HG03342 (cell line): ENCODE results near the gene KCNQ4.
A peak's percentile ranks its signal among the peaks of the same experiment; 100 is the strongest.

Experiments
- ATAC-seq: cut with Tn5 transposase; IDR thresholded peaks from one replicate; pipeline ENCODE4 v1.9.1; 2021; ENCODE audit warnings: mild to moderate bottlenecking, moderate library complexity; ENCODE audit not compliant: unreplicated experiment

Gene KCNQ4

DNA sequence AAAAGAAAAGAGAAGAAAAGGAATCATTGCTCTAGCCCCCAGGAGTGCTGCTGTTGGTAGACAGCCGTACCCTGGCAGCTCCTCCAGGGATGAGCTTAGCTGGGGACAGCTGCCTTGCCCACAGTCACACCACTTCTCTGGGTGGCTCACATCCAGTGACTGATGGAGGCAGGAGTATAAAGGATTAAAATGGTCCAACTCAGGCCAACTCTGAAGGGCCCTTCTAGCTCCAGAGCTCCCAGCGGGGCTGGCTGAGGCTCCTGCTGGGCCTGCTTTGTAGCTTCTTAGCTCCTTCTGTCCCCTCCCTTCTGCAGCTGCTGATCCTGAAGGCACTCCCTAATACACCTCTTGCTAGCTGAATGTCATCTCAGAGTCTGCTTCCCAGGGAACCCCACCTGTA lies 74.2 kb downstream of the KCNQ4 start:
- no peak for ATAC-seq

DNA sequence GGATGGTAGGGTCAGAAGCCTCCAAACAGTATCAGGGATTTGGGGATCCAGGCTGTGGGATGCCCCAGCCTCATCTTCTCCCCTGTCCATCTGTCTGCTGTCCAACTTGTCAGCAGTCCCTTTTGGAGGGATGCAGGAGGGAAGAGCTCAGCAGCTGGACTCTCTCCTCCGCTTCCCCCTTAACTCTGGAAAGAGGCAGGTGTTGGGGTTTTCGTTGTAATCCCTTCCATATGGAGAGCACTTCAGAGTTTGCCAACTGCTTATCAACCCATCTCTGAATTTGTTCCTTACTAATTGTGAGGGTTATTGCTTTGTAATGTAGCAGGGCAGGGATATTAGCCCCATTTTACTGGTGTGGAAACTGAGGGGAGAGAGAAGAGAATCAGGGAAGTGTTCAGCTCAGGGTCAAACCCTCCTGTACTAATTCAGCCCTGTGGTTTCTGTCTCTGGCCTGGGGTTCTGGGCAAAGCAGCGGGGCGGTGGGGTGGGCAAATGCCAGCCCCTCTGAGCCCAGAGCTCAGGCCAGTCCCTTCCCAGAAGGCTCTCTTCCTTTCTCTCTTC lies 75.3 kb downstream of the KCNQ4 start:
- ATAC-seq, result no peak

DNA sequence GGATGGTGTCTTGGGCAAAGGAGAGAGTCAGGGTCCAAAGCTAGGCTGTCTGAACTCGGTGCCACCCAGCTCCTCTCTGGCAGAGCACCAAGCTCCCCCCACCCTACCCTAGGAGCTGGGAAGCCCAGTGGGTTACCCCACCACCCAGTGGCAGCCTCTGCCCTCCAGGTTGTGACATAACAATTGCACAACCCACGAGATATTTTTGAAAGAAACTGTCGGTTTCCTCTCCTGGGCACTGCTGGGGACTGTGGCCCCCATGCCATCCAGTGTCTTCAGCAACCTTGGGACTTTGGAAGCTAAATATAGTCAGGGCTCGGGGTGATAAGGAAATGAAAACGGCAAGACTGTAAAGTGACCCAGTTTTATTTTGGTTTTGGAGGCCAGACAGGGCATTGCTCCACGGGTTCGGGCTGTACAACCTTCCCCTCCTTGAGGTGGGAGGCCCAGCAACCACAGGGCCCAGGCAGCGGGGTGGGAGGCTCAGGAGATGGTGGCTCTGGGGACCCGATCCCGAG lies 77.2 kb downstream of the KCNQ4 start:
- no peak for ATAC-seq

DNA sequence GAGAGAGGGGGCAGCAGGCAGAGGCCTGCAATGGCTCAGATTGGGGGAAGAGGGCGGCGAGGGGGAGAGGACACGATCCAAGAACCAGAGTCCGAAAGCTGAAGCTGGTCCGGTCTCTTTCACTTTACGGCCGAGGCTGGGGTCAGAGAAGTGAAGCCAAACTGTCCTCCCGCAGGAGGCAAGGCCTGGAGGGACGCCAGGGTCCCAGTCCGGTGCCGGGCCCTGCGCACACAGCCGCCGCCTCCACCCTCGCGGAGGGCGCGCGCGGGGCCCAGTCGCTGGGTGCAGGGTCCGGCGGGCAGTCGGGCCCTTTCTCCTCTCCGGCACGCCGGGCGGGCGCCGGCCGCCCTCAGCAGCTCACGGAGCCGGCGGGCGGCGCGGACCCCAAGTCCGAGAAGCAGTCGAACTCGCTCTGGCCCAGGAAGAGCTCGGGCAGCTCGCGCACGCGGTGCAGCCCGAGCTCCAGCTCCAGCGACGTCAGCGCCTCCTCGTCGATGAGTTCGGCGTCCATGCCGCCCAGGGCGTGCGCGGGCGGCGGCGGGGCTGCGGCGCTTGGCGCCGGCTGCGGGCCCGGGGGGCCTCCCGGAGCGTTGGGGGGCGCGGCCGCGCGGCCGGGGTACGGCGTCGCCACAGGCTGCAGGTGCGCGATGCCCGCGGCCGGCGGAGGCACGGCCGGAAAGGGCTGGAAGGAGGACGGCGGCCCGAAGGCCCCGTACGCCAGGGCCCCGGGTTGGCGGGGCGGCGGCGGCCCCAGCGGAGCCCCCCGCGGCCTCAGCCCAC lies 77.8 kb downstream of the KCNQ4 start:
- ATAC-seq, result no peak

DNA sequence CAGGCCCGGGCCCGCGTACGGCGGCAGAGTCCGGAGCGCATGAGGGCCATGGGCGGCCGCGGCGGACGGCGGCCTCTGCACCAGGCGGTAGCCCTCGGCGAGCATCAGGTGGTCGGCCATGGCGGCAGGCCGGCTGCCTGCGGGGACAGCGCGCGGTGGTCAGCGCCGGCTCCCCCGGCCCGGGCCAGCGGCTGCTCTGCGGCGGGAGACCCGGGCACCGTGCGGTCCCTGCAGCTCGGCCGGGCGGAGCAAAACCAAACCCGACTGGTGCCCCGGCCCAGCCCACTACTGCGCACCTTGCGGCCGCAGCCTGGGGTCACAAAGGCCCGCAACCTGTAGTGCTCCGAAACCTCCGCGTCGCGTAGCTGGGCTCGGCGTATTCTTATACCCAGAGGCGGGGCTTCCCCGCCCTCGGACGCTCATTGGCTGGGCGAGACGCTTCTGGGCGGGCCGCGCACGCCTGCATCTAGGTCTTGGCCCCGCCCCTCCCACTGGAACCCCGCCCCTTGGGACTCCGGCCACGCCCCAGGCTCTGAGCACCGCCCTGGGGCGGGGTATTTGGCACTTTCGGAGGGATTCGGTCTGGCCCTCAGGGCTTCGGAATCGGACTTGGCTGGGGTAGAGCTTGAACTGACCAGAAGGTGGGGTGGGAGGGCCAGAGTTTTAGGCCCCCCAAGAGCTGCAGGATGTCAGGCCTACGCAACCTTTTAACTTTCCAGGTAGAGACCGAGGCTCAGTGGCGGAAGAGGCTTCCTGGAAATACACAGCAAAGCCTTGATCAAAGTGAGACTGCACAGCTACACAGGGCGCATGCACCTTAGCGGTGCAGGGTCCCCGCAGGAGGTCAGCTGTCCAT lies 78.6 kb downstream of the KCNQ4 start, which contains the start of gene CITED4:
Gene CITED4 (minus strand): TSS at position 356 of the 856 bp plus-strand sequence. CDS start 236 bp downstream, at position 120.
- peak; percentile 93 for ATAC-seq

DNA sequence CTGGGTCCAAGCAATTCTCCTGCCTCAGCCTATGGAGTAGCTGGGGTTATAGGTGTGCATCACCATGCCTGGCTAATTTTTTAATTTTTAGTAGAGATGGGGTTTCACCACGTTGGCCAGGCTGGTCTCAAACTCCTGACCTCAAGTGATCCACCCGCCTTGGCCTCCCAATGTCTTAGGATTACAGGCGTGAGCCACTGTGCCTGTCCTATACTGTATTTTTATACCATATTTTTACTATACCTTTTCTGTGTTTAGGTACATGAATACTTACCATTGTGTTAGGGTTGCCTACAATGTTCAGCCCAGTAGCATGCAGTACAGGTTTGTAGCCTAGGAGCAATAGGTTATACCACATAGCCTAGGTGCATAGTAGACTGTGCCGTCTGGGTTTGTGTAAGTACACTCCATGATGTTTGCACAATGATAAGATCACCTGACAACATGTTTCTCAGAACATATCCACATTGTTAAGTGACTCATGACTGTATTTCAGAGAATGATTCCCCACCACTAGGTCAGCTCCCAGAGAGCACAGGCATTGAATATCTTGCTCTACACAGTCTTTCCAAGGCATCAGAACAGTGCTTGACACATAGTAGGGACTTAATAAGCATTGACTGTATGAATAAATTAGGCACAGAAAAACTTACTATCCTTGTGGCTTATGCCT lies 84.6 kb downstream of the KCNQ4 start:
- ATAC-seq, result no peak

DNA sequence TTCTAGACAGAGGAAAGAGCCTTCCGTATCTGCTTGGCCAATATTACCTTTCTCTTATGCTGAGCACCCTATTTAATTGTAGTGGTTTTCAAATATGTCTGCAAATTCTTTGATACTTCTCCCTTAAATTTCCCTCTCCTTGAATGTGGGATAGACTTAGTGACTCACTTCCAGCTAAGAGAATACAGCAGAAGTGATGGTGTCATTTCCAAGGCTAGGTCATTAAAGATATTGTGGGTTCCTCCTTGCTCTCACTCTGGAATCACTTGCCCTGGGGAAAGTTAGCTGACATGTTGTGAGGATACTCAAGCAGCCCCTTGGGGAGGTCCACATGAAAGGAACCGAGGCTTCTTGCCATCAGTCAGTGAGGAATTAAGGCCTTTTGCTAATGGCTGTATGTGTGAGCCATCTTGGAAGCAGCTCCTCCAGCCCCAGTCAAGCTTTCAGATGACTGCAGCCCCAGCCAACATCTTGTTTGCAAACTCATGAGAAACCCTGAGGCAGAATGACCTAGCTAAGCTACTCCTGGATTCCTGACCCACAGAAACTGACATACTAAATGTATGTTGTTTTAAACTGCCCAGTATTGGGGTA lies 86.6 kb downstream of the KCNQ4 start:
- ATAC-seq, result no peak

DNA sequence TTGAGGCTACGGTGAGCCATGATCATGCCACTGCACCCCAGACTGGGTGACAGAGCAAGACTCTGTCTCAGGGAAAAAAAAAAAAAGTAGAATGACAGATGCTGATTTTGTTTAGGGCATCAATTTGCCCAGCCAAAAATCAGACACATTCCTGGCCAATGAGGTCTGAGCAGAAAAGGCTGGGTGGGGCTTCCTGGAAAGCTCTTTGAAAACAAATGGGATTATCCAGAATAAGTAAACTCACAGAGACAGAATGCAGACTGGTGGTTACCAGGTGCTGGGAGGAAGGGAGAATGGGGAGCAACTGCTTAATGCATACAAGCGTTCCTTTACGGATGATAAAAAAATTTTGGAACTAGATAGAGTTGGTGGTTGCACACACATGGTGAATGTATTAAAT lies 88.7 kb downstream of the KCNQ4 start:
- ATAC-seq, result no peak

DNA sequence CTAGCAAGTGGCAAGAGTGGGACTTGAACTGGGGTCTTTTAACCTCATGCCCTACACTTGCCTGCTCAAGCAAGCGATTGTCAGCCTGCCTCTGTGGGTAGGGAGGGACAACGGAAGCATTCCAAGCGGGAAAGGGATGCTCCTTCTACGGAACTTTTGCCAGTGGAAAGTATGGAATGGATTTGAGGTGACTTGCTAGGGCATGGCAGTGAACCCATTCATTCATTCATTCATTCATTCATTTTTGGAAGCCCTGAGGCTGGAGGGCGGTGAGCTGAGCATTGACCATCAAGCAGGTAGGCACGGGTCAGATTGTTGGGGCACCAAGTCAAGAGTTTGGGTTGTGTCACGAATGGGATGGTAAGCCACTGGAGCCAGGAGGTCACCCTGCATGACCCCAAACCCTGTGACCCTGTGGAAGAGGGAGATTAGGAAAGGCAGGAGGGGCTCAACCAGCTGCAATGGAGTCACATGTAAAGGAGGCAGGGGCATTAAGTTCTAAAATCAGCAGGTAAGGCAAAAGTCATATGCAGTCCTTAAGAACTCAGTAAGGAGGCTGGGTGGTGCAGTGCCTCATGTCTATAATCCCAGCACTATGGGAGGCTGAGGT lies 90.4 kb downstream of the KCNQ4 start:
- ATAC-seq, result no peak

DNA sequence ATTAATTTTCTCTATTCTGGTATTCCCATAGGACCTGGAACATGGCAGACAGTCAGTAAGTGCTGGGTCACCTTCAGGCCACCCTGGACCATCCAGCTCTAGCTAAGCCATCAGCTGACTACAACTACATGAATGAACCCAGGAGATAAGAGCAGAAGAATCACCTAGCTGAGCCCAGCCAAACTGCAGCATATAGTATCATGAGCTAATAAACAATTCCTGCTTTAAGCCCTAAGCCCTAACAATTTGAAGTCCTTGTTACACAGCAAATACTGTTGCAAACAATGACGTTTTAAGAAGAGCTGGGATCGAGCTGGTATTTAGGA lies 92.8 kb downstream of the KCNQ4 start:
- ATAC-seq, result no peak

DNA sequence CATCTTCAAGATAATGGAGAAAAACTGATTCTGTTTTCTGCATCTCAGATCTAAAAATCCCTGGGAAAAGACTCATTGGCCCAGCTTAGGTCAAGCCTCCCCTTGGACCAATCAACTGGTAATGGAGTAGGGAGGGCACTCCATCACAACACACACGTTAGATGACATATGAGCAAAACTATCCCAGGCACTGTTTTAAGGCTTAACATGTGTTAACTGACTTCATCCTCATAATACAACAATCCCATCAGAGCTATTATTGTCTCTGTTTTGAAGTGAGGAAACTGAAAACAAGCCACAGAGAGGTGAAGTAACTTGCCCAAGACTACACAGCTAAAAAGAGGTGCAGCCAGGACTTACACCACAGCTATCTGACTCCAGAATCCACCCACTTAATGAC lies 93.3 kb downstream of the KCNQ4 start:
- no peak for ATAC-seq

DNA sequence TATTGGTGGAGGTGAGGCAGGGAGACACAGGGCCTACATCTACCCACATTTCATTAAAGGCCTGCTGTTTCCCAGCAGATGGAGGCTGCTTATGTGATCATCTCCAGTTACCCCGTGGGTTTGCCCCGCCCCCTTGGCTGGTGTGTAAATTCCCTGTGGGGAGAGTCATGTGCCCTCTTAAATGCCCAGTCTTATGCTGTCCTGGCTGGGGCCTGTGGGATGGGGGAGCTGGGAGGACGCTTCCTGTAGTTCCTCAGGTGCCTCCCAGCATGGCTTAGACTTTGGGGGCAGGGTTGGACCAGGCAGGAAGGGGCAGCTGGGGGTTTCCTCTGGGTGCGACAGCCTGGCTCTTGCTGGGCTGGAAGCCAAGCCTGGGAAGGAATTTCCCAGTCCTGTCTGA lies 94.1 kb downstream of the KCNQ4 start:
- ATAC-seq, result no peak

DNA sequence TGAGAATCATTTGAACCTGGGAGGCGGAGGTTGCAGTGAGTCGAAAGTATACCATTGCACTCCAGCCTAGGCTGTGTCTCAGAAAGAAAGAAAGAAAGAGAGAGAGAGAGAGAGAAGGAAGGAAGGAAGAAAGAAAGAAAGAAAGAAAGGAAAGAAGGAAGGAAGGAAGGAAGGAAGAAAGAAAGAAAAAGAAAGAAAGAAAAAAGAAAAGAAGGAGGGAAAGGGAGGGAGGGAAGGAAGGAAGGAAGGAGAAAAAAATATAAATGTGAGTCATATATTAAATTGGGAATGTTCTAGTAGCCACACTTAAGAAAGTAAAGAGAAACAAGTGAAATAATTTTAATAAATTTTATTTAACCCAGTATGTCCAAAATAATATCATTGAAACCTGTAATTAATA lies 95.3 kb downstream of the KCNQ4 start:
- no peak for ATAC-seq

DNA sequence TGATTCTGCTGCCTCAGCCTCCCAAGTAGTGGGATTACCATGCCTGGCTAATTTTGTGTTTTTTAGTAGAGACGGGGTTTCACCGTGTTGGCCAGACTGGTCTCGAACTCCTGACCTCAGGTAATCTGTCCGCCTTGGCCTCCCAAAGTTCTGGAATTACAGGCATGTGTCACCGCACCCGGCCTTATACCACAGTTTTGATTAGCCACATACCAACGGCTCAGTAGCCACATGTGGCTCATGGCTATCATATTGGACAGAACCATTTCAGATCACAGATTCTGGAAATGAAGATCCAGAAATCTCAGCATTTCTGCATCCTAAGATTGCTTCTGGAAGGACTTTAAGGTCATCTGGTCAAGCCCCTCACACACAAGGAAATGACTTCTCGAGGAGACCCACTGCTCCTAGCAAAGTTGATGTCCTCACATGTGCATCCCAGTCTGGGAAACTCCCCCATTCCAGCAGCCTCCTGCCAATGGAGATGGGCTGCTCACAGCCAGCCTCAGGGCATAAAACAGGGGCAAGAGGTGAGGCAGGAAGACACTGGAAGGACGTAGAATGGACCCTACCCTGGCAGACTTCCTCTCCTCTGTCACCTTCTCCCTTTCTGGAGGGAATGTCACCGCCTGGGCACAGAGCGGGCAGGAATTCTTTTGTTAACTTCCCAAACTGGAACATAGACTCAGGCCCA lies 96.0 kb downstream of the KCNQ4 start:
- ATAC-seq, result no peak

DNA sequence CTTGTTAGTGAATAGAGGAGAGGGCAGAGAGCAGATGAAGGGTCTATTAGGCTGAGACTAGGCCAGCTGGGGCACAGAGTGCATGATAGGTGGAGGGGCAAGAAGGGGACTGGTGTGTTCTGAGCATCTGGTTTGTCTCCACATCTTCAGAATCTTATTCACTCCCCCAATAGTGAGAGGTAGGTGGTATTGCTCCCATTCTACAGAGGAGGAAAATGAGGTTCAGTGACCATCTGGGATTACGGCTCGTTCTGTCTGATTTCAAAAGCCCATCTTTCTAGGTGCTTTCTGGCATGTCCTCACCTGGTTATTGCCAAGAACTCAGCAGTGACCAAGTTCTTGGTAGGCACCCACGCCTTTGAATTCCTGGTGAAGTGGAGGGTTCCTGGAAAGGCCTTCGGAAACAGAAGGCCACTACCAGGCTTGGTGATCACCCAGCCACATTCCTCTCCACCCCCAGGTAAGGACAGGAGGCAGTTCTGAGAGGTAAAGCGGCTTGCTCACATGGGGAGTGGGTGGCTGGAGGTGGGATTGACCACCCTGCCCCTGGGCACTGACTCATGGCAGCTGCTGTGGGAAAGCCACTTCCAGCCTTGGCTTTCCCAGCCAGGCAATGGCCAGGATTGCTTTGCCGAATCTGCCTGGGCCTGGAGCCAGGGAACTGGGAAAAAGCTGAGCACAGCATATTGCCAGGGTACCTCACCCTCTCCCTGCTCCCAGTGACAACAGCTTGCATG lies 97.4 kb downstream of the KCNQ4 start:
- ATAC-seq, result no peak

DNA sequence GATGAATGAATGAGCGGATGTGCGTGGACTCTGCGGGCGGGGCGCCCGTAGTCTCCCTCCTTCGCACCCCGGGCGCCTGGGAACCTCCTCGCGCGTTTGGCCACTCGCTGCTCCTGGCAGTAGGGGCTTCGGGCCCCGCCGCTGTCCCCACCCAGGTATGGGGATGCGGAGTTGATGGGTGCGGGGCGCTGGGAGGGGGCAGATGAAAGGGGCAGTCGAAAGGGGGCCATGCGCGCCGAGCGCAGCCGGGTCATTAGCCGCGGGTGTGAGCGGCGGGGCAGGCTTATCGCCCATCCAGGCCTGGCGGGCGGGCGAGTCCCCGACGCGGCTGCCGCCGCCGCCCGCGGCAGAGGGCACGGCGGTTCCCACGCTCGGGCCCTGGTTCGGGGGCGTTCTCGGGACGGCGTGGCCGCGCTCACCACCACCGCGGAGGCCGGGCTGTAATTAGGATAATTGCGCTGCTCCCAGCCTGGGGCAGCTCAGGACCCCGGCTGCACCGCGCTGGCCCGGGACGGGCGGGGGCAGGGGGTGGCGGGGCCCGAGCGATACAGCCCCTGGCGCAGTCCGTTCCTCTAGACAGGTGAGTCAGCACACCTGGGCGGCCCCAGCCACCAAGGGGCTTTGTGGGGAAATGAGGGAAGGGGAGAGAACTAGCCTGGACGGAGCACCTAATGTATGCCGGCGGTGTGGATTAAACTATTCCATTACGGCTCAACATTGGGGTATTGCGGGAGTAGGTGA lies 100.6 kb downstream of the KCNQ4 start:
- no peak for ATAC-seq

DNA sequence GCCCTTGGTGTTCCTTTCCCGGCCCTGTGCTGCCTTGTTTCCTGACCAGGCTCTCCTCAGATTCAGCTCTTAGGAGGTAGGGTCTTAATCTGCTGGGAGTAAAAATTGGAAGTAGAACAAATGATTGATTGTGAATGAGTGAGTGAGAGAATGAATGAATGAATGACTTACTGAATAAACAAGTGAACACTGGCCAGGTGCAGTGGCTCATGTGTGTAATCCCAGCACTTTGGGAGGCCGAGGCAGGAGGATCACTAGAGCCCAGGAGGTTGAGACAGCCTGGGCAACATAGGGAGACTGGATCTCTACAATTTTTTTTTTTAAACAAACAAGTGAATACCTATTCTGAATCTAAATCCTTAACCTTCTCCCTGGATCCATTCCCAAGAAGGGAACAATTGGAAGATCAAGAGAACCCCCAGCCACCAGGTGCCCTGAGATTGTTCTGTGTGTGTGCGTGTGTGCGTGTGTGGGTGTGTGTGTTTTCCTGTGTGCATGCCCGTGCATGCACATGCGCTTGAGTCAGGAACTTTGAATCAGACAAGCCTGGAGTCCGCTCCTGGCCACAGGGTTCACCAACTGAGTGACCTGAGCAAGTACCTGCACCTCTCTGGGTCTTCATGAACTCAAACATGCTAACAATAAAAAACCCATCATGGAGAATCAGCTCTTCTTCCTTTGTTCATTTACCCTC lies 102.9 kb downstream of the KCNQ4 start:
- no peak for ATAC-seq

DNA sequence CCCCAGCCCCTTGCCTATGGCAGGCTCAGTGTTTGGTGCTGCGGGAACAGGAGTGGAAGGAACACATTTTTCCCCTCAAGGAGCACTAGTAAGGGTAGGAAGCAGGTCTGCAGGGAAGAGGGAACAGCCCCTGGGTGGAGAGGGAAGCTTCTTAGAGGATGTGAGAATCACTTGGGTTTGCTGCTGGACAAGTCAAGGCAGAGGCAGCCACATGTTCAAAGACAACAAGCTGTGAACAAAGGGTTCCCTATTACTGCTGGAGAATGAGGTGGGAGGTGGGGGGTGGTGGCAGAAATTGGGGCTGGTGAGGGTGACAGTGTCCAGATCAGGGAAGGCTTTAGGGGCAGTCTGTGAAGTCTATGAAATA lies 103.4 kb downstream of the KCNQ4 start:
- no peak for ATAC-seq
